RWPE1 (cell line): ENCODE measurements around the gene GAB2.

ENCODE experiments used
- CTCF ChIA-PET: fragments of 350-600 bp; sonication (Branson Sonifier 250); formaldehyde crosslinking; extraction: SDS; loops from one replicate; lab custom pipeline; 2021; lab: Yijun Ruan, JAX
- POLR2A ChIA-PET: fragments of 400-600 bp; formaldehyde crosslinking; extraction: SDS; loops from one replicate; lab custom pipeline; 2020; ENCODE audit warnings: antibody characterized with exemption; ENCODE audit not compliant: low non-redundant PET; lab: Yijun Ruan, JAX
- DNase-seq: peaks from one replicate; pipeline ENCODE4 v3.0.0; 2012; ENCODE audit warnings: low spot score
- H3K27ac ChIP-seq: fragments of 450-650 bp; 2 replicates; pipeline ENCODE4 v1.5.1; 2017
- CTCF ChIP-seq: fragments of 450-650 bp; conservative IDR thresholded peaks from 2 replicates; pipeline ENCODE4 v1.5.1; 2017; ENCODE audit warnings: low read depth, mild to moderate bottlenecking

The GAB2 gene

GRCh38 chr11:78386215-78386941, 31.2 kb downstream of the GAB2 start:
- no peak overlapping the region for H3K27ac ChIP-seq
- CTCF ChIA-PET = no interaction called here
- no peak for TF ChIP-seq CTCF

DNA sequence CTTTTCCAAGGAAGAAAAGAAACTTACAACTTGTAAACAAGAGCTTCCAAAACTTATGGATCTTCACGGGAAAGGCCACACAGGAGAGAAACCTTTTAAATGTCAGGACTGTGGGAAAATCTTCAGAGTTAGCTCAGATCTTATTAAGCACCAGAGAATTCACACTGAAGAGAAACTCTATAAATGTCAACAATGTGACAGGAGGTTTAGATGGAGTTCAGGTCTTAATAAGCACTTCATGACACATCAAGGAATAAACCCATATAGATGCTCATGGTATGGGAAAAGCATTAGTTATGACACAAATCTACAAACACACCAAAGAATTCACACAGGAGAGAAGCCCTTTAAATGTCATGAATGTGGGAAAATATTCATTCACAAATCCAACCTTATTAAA, 32.4 kb downstream of the GAB2 start:
- POLR2A ChIA-PET = no interaction called here
- CTCF ChIA-PET = interaction anchor here (0.6 kb wide), 1 partner anchor 123 kb away, joined by 4 read pairs; no protein-coding TSS in a partner anchor

More at GRCh38 chr11:78386215-78386941, 31.2 kb downstream of the GAB2 start:
- no peak for DNase-seq
- POLR2A ChIA-PET = no interaction called here

DNA sequence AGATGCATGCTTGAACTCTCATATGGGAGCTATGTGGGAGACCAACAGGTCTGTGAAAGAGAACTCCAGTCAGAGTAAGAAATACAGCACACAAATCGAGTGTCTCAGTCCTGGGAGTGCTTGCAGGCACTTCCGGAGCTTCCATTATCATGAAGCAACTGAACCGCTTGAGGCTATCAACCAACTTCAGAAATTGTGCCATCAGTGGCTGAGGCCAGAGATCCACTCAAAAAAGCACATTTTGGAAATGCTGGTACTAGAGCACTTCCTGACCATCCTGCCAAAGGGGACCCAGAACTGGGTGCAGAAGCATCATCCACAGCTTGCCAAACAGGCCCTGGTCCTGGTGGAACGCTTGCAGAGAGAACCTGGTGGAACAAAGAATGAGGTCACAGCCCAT, 33.4 kb downstream of the GAB2 start:
- no peak overlapping the region for H3K27ac ChIP-seq
- TF ChIP-seq CTCF = no peak
- no peak for DNase-seq
- CTCF ChIA-PET = no interaction called here
- POLR2A ChIA-PET = no interaction called here

More for the DNA sequence above, 32.4 kb downstream of the GAB2 start:
- no peak for TF ChIP-seq CTCF
- no peak overlapping the region for H3K27ac ChIP-seq
- DNase-seq = no peak

DNA sequence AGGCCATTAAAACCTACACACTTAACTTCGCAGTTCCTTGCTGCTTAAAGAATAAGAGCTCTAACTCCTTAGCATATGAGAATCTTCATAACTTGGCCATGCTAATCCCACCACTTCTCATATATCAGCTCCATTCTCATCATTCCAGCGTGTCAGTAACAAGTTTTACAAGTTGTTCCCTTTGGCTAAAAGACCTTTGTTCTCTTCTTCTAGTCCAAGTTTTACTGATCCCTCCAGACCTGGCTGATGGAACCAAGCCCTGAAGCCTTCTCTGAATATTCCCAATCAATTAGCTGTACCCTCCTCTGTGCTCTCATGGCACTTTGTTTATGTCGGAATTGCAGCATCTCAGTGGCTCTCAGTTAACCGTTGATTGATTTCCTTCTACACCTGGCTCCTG, 35.8 kb downstream of the GAB2 start:
- ChIA-PET CTCF (no interaction called here), POLR2A (no interaction called here)
- no peak for TF ChIP-seq CTCF
- DNase-seq = no peak
- H3K27ac ChIP-seq = no peak overlapping the region

- DNase-seq = no peak
- POLR2A ChIA-PET = no interaction called here
- CTCF ChIA-PET = interaction anchor here (0.6 kb wide), 2 partner anchors 40 to 55 kb away, joined by 3 read pairs; no protein-coding TSS in a partner anchor
- no peak overlapping the region for H3K27ac ChIP-seq
- TF ChIP-seq CTCF = no peak
These were observed 37.0 kb downstream of the GAB2 start for GRCh38 chr11:78380615-78381051.

DNA sequence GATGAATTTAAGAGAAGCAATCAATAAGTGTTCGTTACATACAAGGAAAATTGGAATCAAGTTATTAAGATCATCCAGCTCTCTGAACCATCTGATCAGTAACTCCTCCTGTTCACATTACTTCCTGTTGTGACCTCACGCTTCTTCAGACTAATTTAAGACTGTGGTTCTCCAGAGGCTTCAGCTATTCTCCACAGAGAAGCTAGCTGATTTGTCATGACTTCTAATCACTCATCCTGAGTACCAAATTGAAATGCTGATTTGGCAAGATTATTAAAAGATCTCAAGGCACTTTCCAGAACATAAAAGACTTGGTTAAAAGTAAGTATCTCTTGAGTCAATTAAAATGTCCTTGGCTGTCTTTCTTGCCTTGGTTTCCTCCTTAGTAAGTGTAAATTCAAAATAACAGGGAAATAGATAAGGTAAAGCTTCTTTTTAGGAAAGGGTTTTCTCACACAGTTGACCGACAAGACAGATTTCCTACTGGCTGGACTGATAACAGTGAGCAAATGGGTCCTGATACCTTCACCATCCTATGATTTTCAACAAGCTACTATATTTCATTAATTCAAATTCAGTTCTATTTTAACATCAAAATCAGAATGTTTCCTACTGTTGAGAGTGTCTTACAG, 38.5 kb downstream of the GAB2 start:
- TF ChIP-seq CTCF = no peak
- ChIA-PET POLR2A (no interaction called here), CTCF (no interaction called here)
- no peak for DNase-seq
- no peak overlapping the region for H3K27ac ChIP-seq
